ENCODE results near the gene RNFT2.

GRCh38 chr12:116859079-116859478 lies 121.0 kb downstream of the RNFT2 start:
- TF ChIP-seq, protein P1, sequence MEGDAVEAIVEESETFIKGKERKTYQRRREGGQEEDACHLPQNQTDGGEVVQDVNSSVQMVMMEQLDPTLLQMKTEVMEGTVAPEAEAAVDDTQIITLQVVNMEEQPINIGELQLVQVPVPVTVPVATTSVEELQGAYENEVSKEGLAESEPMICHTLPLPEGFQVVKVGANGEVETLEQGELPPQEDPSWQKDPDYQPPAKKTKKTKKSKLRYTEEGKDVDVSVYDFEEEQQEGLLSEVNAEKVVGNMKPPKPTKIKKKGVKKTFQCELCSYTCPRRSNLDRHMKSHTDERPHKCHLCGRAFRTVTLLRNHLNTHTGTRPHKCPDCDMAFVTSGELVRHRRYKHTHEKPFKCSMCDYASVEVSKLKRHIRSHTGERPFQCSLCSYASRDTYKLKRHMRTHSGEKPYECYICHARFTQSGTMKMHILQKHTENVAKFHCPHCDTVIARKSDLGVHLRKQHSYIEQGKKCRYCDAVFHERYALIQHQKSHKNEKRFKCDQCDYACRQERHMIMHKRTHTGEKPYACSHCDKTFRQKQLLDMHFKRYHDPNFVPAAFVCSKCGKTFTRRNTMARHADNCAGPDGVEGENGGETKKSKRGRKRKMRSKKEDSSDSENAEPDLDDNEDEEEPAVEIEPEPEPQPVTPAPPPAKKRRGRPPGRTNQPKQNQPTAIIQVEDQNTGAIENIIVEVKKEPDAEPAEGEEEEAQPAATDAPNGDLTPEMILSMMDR (IDR thresholded peaks at IDR 0.05): no peak
- no peak for TF ChIP-seq POLR2A (IDR thresholded peaks at IDR 0.05)

All from Peyer's patch (tissue), 4 donors.